HepG2 (cell line): Measurements from ENCODE around the gene C3orf22. TPM values are rescaled to one million over a fixed set of nuclear protein-coding genes. Genes with fewer than 3 reads are reported as not detected.

Experiments
- CBFB ChIP-seq: sonication (generic); formaldehyde crosslinking; IDR thresholded peaks from 2 replicates; pipeline ENCODE4 v1.4.0; 2020; ENCODE audit warnings: missing genetic modification reagents
- HNF1A ChIP-seq, 2 experiments: sonication (generic) in 1 of 2; formaldehyde crosslinking in 1 of 2; IDR thresholded peaks; 2 replicates each; pipeline versions ENCODE4 v1.4.0 to v1.6.1; 2016 to 2020; ENCODE audit warnings: borderline replicate concordance in 1 of 2, low read depth in 1 of 2, mild to moderate bottlenecking in 1 of 2, missing genetic modification reagents in 1 of 2
- KAT7 ChIP-seq: IDR thresholded peaks from 2 replicates; pipeline ENCODE4 v1.6.1; 2018; ENCODE audit warnings: borderline replicate concordance, missing compliant biosample characterization
- RFX5 ChIP-seq: IDR thresholded peaks from 2 replicates; pipeline ENCODE4 v1.6.1; 2011; ENCODE audit warnings: low read depth, low read length, improper control_type of control experiment
- SKI ChIP-seq: fragments of 450-650 bp; IDR thresholded peaks from one replicate; pipeline ENCODE4 v1.6.1; 2018; ENCODE audit warnings: mild to moderate bottlenecking; ENCODE audit not compliant: partially characterized antibody
- YEATS4 ChIP-seq: sonication (generic); formaldehyde crosslinking; IDR thresholded peaks from 2 replicates; pipeline ENCODE4 v1.4.0; 2020; ENCODE audit warnings: missing genetic modification reagents, borderline replicate concordance
- ZNF205 ChIP-seq: IDR thresholded peaks from 2 replicates; pipeline ENCODE4 v1.6.1; 2018; ENCODE audit warnings: missing biosample characterization, missing genetic modification reagents
- ZNF850 ChIP-seq: sonication (generic); formaldehyde crosslinking; conservative IDR thresholded peaks from 2 replicates; pipeline ENCODE4 v1.9.0; 2021; ENCODE audit warnings: mild to moderate bottlenecking, missing genetic modification reagents
- polyA plus RNA-seq, 8 experiments: library from polyadenylated mRNA; depleted of rRNA in 3 of 8; stranded (reverse) in 7 of 8; unstranded in 1 of 8; fragments of >200 nt; fragmentation: Illumina TruSeq in 4 of 8; extraction: Trizol in 4 of 8; gene quantifications; 2 replicates each; pipeline versions ENCODE4 v1.2.1 to v1.2.3, GENCODE V29; 2011 to 2016; ENCODE audit warnings: low read depth in 4 of 8, missing spikeins in 1 of 8, mixed read lengths in 1 of 8; ENCODE audit not compliant: insufficient read depth in 1 of 8
- total RNA-seq, 5 experiments: library from RNA; depleted of rRNA; stranded (reverse); fragments of >200 nt; fragmentation: Illumina TruSeq; extraction: Trizol; gene quantifications; 2 replicates each; pipeline ENCODE4 v1.2.3, GENCODE V29; 2016; ENCODE audit warnings: low read depth in 1 of 5
- TF ChIP-seq, protein P1 (sequence below): sonication (generic); formaldehyde crosslinking; IDR thresholded peaks from 2 replicates; pipeline ENCODE4 v1.5.1; 2020; ENCODE audit warnings: mild to moderate bottlenecking, missing genetic modification reagents, moderate library complexity
- TF ChIP-seq, protein P2 (sequence below), 2 experiments: fragments of 450-650 bp in 1 of 2; sonication (generic) in 1 of 2; formaldehyde crosslinking in 1 of 2; IDR thresholded peaks; 2 replicates each; pipeline versions ENCODE4 v1.6.1 to v1.8.0; 2016 to 2022; ENCODE audit warnings: antibody characterized with exemption in 1 of 2, mild to moderate bottlenecking in 1 of 2, missing genetic modification reagents in 1 of 2

The C3orf22 gene
- total and polyA plus RNA-seq, 2 of the 13 experiments (the other 11 are each of a cell fraction or from before 2014, with no cell fraction given), result not detected

GRCh38 chr3:126528800-126529541 lies 29.8 kb downstream of the C3orf22 start (continued):
- TF ChIP-seq, protein P1, sequence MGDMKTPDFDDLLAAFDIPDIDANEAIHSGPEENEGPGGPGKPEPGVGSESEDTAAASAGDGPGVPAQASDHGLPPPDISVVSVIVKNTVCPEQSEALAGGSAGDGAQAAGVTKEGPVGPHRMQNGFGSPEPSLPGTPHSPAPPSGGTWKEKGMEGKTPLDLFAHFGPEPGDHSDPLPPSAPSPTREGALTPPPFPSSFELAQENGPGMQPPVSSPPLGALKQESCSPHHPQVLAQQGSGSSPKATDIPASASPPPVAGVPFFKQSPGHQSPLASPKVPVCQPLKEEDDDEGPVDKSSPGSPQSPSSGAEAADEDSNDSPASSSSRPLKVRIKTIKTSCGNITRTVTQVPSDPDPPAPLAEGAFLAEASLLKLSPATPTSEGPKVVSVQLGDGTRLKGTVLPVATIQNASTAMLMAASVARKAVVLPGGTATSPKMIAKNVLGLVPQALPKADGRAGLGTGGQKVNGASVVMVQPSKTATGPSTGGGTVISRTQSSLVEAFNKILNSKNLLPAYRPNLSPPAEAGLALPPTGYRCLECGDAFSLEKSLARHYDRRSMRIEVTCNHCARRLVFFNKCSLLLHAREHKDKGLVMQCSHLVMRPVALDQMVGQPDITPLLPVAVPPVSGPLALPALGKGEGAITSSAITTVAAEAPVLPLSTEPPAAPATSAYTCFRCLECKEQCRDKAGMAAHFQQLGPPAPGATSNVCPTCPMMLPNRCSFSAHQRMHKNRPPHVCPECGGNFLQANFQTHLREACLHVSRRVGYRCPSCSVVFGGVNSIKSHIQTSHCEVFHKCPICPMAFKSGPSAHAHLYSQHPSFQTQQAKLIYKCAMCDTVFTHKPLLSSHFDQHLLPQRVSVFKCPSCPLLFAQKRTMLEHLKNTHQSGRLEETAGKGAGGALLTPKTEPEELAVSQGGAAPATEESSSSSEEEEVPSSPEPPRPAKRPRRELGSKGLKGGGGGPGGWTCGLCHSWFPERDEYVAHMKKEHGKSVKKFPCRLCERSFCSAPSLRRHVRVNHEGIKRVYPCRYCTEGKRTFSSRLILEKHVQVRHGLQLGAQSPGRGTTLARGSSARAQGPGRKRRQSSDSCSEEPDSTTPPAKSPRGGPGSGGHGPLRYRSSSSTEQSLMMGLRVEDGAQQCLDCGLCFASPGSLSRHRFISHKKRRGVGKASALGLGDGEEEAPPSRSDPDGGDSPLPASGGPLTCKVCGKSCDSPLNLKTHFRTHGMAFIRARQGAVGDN (CRISPR knock-in tag), result peak; percentile 99
- no peak for TF ChIP-seq RFX5
- no peak for TF ChIP-seq ZNF850 (CRISPR knock-in tag)
- TF ChIP-seq YEATS4 (CRISPR knock-in tag), result peak; percentile 82
- no peak for TF ChIP-seq SKI
- TF ChIP-seq CBFB (CRISPR knock-in tag), result peak; percentile 50; the same call in 1 of the 2 replicates
- peak; percentile 76; the same call in 1 of the 2 replicates for TF ChIP-seq KAT7 (CRISPR knock-in tag)
- TF ChIP-seq HNF1A (IDR thresholded peaks at IDR 0.05; ENCODE audit: low read depth), result peak; percentile 94
- peak; percentile 99 for TF ChIP-seq HNF1A (CRISPR knock-in tag; IDR thresholded peaks at IDR 0.05; ENCODE audit: borderline replicate concordance)
- TF ChIP-seq, protein P2, sequence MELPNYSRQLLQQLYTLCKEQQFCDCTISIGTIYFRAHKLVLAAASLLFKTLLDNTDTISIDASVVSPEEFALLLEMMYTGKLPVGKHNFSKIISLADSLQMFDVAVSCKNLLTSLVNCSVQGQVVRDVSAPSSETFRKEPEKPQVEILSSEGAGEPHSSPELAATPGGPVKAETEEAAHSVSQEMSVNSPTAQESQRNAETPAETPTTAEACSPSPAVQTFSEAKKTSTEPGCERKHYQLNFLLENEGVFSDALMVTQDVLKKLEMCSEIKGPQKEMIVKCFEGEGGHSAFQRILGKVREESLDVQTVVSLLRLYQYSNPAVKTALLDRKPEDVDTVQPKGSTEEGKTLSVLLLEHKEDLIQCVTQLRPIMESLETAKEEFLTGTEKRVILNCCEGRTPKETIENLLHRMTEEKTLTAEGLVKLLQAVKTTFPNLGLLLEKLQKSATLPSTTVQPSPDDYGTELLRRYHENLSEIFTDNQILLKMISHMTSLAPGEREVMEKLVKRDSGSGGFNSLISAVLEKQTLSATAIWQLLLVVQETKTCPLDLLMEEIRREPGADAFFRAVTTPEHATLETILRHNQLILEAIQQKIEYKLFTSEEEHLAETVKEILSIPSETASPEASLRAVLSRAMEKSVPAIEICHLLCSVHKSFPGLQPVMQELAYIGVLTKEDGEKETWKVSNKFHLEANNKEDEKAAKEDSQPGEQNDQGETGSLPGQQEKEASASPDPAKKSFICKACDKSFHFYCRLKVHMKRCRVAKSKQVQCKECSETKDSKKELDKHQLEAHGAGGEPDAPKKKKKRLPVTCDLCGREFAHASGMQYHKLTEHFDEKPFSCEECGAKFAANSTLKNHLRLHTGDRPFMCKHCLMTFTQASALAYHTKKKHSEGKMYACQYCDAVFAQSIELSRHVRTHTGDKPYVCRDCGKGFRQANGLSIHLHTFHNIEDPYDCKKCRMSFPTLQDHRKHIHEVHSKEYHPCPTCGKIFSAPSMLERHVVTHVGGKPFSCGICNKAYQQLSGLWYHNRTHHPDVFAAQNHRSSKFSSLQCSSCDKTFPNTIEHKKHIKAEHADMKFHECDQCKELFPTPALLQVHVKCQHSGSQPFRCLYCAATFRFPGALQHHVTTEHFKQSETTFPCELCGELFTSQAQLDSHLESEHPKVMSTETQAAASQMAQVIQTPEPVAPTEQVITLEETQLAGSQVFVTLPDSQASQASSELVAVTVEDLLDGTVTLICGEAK (IDR thresholded peaks at IDR 0.05), result no peak
- TF ChIP-seq, protein P2 (CRISPR knock-in tag; IDR thresholded peaks at IDR 0.05), result no peak
- 0 out of 2 replicates have a peak, but pooled peaks have one; percentile 69 for TF ChIP-seq ZNF205 (CRISPR knock-in tag)
